Peyer's patch (tissue), 4 donors: ENCODE data around the gene ARHGAP15.

Experiments used
- POLR2A ChIP-seq, 2 donors: fragments of 450-650 bp; IDR thresholded peaks; one replicate each; pipeline ENCODE4 v1.5.1; 2017; ENCODE audit warnings: antibody characterized with exemption in 2 of 2, mild to moderate bottlenecking in 2 of 2, moderate library complexity in 2 of 2
- TF ChIP-seq, protein P1 (sequence below), 6 experiments: fragments of 450-650 bp in 4 of 6; fragments of 200-600 bp in 2 of 6; sonication (generic) in 1 of 6; IDR thresholded peaks; one replicate each; pipeline ENCODE4 v1.5.1; 2017 to 2019; ENCODE audit warnings: antibody characterized with exemption in 6 of 6, mild to moderate bottlenecking in 3 of 6, moderate library complexity in 1 of 6

DNA sequence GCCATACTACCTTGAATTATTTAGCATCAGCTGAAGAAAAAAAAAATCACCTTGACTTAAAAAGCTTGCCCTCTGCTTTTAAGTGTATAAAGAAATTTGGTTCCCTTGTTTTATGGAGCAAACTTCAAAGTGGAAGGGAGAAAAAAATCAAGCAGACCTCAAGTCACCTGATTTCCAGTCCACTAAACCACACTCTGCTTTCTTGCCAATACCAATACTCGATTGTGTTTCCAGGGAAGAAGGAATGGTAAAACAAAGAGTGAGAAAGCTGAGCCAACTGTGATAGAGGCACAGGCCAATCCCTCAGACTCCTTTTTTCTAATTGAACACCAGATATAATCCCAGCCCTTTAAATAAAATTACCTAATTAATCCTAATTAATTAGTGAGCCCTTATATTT is 587.3 kb downstream of the ARHGAP15 start:
- TF ChIP-seq, protein P1, sequence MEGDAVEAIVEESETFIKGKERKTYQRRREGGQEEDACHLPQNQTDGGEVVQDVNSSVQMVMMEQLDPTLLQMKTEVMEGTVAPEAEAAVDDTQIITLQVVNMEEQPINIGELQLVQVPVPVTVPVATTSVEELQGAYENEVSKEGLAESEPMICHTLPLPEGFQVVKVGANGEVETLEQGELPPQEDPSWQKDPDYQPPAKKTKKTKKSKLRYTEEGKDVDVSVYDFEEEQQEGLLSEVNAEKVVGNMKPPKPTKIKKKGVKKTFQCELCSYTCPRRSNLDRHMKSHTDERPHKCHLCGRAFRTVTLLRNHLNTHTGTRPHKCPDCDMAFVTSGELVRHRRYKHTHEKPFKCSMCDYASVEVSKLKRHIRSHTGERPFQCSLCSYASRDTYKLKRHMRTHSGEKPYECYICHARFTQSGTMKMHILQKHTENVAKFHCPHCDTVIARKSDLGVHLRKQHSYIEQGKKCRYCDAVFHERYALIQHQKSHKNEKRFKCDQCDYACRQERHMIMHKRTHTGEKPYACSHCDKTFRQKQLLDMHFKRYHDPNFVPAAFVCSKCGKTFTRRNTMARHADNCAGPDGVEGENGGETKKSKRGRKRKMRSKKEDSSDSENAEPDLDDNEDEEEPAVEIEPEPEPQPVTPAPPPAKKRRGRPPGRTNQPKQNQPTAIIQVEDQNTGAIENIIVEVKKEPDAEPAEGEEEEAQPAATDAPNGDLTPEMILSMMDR (IDR thresholded peaks at IDR 0.05): no peak
- no peak for TF ChIP-seq POLR2A (IDR thresholded peaks at IDR 0.05)
